ENCODE results near the gene MMP24OS. TPM values are rescaled to one million over a fixed set of nuclear protein-coding genes. Genes with fewer than 3 reads are reported as not detected.
A peak's percentile ranks its signal among the peaks of the same experiment; 100 is the strongest.

Gene MMP24OS
- total RNA-seq, 1 donor from 2014 or later: 78.7 TPM

DNA sequence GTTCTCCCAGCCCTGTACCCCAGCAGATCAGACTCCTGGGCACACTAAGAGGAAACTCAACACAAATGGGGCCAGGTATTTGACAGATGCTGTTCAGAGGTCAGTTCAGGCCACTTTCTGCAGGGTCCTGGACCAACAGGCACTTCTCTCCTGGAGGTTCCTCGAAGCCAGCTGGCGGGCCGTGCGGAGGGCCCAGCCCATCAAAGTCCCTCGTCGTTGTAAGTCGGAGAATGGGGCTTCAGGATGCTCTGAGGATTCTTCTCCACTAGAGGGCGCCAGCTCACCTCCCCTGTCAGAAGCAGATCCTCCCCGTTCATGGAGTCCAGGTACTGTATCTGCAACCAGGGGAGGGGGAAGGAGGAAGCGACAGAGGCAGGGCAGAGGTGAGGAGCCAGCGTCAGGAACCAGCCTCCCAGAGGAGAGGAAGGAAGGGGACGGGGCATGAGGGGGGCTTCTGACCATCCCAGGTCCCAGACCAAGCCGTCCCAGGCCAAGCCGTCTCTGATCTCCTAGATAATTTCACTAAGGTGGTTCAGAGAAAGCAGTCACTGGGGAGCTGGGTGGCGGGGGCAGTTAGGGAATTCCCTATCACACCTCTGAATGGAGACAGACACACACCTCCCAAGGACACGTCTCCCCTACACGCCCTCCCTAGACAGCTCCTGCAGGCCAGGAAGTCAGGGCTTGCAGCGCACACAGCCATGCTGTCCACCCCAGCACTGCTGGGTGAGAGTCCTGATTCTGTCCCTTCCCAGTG is 26.0 kb upstream of the MMP24OS start:
- Histone ChIP-seq H3K36me3 (peaks cover 15% of the 10 kb centered on the region), H3K27me3 (ENCODE audit: low read depth) (no peaks in the 10 kb centered on the region), H3K4me1 (peaks cover 6% of the 10 kb centered on the region), H3K4me3 (no peak overlapping the region), H3K27ac (no peak overlapping the region), H3K9me3 (no peaks in the 10 kb centered on the region)
- TF ChIP-seq, protein P1, sequence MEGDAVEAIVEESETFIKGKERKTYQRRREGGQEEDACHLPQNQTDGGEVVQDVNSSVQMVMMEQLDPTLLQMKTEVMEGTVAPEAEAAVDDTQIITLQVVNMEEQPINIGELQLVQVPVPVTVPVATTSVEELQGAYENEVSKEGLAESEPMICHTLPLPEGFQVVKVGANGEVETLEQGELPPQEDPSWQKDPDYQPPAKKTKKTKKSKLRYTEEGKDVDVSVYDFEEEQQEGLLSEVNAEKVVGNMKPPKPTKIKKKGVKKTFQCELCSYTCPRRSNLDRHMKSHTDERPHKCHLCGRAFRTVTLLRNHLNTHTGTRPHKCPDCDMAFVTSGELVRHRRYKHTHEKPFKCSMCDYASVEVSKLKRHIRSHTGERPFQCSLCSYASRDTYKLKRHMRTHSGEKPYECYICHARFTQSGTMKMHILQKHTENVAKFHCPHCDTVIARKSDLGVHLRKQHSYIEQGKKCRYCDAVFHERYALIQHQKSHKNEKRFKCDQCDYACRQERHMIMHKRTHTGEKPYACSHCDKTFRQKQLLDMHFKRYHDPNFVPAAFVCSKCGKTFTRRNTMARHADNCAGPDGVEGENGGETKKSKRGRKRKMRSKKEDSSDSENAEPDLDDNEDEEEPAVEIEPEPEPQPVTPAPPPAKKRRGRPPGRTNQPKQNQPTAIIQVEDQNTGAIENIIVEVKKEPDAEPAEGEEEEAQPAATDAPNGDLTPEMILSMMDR (IDR thresholded peaks at IDR 0.05): peak; percentile 95
- DNase-seq (peak; percentile 77), ATAC-seq (peak; percentile 81 to 85)
- intact Hi-C loops (cut with DNase I): no loop called here

DNA sequence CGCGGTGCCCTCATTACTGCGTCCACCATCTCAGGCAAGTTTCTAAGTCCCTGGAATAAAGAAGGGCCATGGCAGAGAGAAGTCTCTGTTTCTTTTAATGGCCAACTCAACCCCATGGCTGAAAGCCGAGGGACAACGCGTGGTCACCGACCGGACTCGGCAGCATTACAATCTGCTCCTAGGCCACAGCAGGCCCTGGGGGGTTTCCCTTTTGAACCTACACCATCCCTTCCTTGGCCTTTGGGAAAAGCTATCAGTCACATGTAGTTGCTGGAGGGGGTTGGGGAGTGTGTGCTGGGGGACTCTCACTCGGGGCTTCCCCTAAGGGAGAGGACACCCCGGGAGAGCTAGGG is 25.4 kb upstream of the MMP24OS start:
- Histone ChIP-seq H3K4me3 (no peak overlapping the region), H3K27ac (no peak overlapping the region), H3K27me3 (ENCODE audit: low read depth) (no peaks in the 10 kb centered on the region), H3K36me3 (peaks cover 15% of the 10 kb centered on the region), H3K9me3 (no peaks in the 10 kb centered on the region), H3K4me1 (peaks cover 6% of the 10 kb centered on the region)
- DNase-seq (no peak), ATAC-seq (no peak)
- TF ChIP-seq, protein P1 (IDR thresholded peaks at IDR 0.05): no peak
- intact Hi-C loops (cut with DNase I): no loop called here

DNA sequence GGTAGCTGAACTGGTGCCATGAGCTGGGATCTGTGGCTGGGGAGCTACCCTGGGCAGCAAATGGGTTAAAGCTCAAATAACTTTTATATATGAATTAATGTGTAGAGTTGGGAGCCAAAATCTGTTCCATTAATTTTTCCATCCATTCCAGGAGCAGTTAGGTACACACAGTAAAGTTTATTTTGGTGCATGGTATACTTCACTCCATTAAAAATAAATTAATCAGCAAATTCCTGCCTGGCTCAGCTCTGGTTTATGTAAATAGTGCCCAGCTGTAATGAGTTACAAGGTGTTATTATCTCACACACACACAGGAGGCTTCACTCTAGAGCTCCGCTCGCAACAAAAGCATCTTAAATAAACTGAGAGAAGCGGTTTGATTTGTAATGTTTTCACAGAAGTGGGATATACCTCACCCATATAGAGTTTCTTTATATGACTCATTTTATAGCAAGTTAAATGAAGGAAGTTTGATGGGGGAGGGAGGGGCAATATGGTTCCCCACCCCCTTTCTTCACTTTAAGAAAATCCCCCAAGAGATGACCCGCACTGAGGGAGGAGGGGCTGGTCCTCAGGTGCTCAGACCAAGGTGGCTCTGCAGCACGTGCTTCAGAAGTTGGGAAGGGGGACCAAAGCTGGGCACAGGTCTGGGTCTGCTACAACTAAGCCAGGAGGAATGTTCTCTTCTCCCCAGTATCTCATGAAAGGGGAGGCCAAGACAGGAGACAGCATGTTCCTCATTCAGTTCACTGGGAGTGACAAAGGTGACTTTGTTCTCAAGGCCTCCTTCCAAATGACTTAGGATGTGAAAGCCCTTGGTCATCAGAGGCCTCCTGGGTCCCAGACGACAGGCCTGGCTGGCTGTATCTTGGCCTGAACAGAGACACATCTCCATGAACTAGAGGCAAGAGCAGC is 24.8 kb upstream of the MMP24OS start:
- peaks cover 15% of the 10 kb centered on the region for H3K36me3 ChIP-seq
- no peak for DNase-seq
- no peaks in the 10 kb centered on the region for H3K27me3 ChIP-seq (ENCODE audit: low read depth)
- no peaks in the 10 kb centered on the region for H3K9me3 ChIP-seq
- ATAC-seq: no peak
- TF ChIP-seq, protein P1 (IDR thresholded peaks at IDR 0.05): no peak
- peaks cover 6% of the 10 kb centered on the region for H3K4me1 ChIP-seq
- H3K27ac ChIP-seq: no peak overlapping the region
- H3K4me3 ChIP-seq: no peak overlapping the region
- intact Hi-C loops (cut with DNase I): no loop called here

DNA sequence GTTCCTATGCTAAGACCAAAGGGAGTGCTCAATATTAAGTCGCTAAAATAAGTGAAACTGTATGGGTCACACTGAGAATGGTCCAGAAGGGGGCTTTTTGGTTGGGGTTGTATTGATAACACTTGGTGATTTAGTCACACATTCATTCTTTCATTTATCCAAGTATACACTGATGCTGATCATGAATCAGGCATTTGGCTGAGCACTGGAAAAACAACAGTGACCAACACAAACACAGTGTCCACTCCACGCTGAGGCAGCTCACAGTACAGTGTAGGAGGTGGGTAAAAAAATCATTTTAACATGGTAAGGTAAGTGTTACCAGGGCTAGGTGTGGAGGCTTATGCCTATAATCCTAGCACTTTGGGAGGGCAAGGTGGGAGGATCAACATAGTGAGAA is 23.5 kb upstream of the MMP24OS start:
- no peak overlapping the region for H3K27ac ChIP-seq
- peaks cover 6% of the 10 kb centered on the region for H3K4me1 ChIP-seq
- no peak overlapping the region for H3K4me3 ChIP-seq
- ATAC-seq: no peak
- TF ChIP-seq, protein P1 (IDR thresholded peaks at IDR 0.05): no peak
- peaks cover under 1% of the 10 kb centered on the region for H3K27me3 ChIP-seq (ENCODE audit: low read depth)
- intact Hi-C loops (cut with DNase I): no loop called here
- peaks cover 9% of the 10 kb centered on the region for H3K36me3 ChIP-seq
- no peaks in the 10 kb centered on the region for H3K9me3 ChIP-seq
- DNase-seq: no peak

DNA sequence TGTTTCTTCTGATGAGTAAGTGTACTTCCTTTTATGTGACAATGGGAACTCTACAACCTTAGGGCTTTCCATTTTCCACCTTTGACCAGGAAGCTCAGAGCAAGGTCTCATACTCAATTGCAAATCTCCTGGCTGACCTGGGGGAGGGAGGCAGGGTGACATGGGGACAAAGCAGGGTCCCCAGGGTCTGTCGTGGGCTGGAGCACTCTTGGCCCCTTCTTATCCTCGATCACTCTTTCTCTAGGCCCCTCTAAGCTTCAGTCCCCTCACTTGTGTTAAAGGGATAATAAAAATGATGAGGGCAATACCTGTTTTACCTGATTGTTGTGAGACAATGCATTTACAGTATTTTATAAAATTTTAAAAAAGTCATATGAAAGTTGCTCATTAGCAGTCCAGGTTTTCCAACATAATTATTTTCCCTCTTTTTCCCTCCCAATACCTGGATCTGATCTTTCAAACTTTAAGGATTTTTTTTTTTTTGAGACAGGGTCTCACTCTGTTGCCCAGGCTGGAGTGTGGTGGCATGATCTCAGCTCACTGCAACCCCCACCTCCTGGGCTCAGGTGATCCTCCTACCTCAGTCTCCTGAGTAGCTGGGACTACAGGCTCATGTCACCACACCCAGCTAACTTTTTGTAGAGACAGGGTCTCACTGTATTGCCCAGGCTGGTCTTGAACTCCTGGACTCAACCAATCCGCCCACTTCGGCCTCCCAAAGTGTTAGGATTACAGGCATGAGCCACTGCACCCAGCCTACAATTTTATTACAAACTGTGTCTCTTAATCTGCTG is 22.7 kb upstream of the MMP24OS start:
- H3K9me3 ChIP-seq: no peaks in the 10 kb centered on the region
- TF ChIP-seq, protein P1 (IDR thresholded peaks at IDR 0.05): no peak
- DNase-seq: no peak
- intact Hi-C loops (cut with DNase I): no loop called here
- H3K4me3 ChIP-seq: no peak overlapping the region
- H3K27me3 ChIP-seq (ENCODE audit: low read depth): peaks cover 8% of the 10 kb centered on the region
- H3K36me3 ChIP-seq: peaks cover 1% of the 10 kb centered on the region
- H3K4me1 ChIP-seq: peaks cover 6% of the 10 kb centered on the region
- ATAC-seq: no peak
- no peak overlapping the region for H3K27ac ChIP-seq

Measured in lower lobe of right lung (tissue), 2 donors.